Hypothalamus (tissue), 51 donors: ENCODE results near the gene SPTLC2.

Experiments
- DNase-seq, 51 donors: peaks; one replicate each; lab custom pipeline; 2025; lab: John Stamatoyannopoulos, UW

The SPTLC2 gene

DNA sequence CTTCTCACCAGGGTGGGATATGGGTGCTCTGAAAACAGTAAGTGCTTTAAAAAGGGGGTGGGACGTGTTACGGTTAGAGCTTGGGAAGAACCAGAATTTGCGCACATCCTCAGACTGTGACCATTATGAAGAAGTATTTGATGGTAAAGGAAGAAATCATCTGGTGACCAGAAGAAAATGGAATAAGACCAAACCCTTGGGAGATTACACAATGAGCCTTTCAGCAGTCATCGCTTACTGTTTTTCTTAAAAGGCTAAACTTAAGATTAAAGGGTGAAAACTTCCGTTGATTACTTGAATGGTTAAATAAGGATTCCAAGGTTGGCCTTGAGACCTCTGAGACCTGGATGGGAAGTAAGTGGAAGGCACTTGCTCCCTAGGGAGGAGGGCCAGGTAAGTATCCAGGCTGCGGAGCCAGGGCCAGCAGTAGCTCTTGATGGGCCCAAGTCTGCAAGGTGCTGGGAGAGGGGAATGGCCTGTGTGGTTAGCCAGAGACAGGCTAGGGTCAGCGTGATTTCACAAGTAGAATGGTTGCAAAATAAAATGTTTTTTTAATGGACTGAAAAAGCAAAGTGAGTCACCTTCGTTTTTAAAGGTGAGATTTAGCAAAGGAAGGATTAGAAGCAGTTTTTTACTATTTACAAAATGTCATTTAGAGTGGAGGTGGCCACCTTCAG lies 104.8 kb downstream of the SPTLC2 start:
- no peak for DNase-seq

DNA sequence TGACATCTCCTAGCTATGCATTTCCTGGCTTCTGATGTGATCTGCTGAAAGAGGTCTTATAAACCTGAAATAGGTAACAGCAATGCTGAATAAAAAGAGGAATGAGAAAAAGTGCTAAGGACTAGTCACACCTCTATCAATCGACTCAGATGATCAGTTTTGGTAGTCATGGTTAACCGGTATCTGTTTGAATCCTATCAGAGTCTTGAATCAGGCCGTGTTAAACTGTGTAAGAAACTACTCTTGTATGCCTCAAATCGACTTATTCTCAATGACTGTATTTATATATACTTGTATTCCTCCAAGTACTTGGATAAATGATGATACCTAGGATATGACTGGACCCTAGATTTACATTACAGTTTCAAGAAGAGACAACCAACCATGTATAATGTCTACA lies 107.1 kb downstream of the SPTLC2 start:
- no peak for DNase-seq

DNA sequence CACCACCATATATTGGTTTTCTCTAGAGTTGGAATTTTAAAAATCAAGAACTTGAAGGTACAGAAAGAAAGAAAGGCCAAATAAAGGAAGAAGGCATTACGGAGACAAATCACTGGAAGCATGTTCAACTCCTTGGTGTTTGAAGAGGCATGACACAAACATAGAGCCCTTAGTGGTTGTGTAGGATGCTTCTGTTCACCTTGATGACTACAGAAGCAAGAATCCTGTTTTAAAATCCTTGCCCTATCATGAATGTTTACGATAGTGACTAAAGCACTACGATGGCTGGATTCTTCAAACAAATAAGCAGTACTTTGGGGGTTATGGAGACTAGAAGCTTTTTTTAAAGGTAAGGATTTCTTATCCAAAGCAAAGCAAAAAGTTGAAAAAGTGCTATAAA lies 107.6 kb downstream of the SPTLC2 start:
- no peak for DNase-seq

DNA sequence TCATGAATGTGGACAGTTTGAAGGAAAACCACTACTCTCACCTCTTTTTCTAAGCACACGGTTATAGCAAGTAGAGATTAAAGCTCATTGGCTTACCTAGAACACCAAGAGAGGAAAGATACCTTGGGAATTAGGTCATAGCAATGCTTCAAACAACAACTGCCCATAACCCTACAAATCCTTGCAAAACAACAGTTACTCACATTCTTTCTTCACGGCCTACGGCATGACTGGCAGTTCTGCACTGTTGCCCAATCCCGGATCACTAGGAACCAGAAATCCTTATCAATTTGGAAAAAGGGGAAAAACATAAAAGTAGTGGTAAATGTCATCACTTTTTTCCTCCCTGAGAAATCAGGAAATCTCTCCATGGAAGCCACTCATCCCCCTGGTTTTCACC lies 108.2 kb downstream of the SPTLC2 start:
- no peak for DNase-seq

DNA sequence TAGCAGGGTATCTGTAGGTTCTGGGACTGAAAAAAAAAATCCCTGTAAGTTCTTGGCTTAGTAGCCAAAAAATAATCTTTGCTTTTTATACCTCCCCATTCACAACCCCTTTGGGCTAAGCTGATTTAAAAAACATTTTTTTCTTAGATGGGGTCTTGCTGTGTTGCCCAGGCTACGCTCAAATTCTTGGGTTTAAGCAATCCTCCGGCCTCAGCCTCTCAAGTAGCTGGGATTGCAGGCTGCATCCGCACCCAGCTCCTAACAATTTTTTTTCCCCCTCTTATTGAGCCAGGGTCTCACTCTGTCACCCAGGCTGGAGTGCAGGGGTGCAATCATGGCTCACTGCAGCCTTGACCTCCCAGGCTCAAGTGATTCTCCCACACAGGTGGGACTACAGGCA lies 108.7 kb downstream of the SPTLC2 start:
- DNase-seq, result no peak

DNA sequence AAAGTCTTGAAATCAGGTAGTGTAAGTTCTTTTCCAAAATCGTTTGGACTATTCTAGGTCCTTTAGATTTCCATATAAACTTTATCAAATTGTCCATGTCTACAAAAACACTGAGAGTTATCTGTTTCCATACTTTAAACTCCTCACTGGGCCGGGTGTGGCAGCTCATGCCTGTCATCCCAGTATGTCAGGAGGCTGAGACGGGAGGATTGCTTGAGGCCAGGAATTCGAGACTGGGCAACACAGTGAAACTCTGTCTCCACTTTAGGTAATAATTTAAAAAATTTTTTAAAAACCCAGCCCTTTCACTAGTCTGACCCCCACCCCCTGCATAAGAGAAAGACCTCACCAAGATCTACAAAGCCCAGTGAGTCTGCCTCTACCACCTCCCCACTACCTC lies 111.4 kb downstream of the SPTLC2 start:
- no peak for DNase-seq

DNA sequence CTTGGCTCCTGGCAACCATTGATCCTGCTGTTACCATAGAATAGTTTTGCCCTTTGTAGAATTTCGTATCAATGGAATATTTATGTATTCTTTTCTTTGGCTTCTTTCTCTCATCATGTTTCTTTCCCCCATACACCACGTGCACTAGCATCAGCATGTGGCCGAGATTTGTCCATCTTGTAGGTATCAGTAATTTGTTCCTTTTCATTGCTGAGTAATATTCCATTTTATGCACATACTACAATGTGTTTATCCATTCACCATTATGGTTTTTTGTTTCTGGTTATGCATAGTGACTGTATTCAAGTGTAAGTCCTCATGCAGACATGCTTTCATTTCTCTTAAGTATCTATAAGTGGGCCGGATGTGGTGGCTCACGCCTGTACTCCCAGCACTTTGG lies 113.3 kb downstream of the SPTLC2 start:
- no peak for DNase-seq

DNA sequence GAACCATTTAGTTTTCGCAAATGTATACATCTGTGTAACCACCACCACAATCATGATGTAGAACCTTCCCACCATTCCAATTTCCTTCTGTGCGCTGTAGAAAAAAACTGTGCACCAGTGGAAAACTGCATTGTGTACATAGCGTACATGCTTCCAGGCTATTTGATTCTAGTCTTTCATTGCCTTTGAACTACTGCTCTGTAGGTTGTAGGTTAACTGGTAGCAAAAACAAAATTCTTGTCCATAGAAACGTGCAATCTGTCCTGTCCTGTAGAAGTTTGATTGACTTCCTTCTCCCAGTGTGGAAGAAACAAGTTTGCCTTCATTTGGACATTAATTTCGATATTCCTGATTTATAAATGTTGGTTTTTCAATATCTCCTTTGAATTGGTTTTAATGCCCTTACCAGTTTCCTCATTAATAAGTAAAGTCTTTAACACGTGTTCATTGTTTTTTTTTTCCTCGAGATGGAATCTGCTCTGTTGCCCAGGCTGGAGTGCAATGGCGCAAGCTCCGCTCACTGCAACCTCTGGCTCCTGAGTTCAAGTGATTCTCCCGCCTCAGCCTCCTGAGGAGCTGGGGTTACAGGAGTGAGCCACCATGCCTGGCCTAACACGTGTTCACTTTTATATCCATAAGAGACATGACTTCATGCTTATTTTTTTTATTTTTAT lies 114.2 kb downstream of the SPTLC2 start:
- no peak for DNase-seq

DNA sequence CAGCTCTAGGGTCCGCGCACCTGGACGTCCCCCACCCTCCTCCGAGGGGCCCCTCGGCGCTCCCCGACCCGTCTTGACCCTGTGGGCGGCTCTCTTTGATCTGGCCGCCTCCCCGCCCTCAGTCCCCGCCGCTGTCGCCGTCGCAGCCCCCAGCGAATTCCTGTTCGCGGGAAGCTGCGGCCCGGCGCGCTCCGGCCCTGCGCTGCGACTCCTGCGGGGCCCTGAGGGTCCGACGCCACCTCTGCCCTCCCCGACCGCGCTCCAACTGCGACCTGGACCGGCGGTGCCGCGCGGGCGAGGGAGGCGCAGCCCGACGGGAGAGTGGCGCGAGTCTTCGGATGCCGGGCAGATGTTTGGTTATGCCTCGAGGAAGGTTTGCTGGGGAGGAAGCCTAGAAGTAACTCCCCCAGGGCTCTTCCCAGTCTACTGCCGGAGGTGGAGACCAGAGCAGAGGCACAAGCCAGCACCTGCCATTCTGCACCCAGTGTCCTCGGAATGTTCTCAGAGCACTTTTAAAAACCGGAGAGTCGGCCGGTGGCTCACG lies 117.4 kb downstream of the SPTLC2 start:
- DNase-seq, result no peak

DNA sequence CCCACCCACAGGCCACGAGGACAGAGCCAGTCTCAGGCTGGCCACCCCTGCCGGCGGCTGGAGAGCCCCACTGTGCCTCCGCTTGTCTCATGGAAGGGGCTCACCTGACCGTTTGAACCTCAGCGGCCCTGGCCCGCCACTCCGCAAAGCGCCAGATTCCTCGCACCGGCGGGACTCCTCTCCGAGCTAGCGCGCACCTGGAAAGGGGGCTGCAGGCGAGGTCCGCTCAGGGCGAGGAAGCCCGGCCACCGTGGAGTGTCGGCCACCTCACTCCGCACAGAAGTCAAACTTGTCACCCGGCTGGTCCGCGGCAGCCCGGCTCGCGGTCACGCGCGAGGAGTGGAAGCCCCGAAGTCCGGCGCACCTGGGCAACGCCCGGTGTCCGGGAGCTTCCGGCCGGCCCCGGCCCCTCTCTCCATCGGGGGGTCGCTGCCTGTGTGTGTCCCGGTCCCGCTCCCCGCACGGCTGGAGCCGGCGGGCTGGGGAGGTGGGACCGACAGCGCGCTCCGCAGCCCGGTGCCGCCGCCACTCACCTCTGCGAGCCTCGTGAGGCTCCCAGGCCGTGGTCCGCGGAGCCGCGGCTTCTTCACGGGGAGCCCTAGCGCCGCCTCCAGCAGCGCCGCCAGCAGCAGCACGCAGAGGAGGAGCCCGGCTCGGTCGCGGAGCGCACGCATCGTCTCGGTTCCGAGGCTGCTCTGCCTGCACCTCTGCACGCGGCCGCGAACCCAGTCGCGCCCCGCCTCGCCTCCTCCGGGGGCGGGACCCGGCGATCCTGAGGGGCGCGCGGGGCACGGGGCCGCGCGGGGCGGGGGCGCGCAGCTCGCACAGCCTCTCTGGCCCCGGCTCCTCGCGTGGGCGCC lies 118.1 kb downstream of the SPTLC2 start, which contains the start of gene ISM2:
Gene ISM2, minus strand, starts transcription at position 697 of the 860 bp plus-strand sequence. Its CDS starts 23 bp downstream, at position 674.
- peak in 9 of 51 donors; percentile 14 to 34 (median 21) for DNase-seq

DNA sequence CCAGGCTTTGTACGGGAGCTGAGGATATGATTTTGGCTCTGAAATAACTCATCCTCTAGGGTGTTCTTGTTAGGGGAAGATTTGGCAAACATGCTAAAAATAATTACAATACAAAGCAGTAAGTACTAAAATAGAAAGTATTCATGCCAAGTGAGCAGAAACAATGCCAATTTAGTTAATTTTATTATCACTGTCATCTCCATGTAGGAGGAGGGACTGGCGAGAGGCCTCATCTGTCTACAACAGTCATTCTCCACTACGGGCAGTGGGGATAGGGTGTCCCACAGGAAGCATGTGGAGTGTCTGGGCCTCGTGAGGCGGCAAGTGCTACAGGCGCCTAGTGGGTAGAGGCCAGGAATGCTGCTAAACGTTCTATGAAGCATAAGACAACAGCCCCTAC lies 121.1 kb downstream of the SPTLC2 start:
- peak in 2 of 51 donors; percentile 32 to 48 for DNase-seq

DNA sequence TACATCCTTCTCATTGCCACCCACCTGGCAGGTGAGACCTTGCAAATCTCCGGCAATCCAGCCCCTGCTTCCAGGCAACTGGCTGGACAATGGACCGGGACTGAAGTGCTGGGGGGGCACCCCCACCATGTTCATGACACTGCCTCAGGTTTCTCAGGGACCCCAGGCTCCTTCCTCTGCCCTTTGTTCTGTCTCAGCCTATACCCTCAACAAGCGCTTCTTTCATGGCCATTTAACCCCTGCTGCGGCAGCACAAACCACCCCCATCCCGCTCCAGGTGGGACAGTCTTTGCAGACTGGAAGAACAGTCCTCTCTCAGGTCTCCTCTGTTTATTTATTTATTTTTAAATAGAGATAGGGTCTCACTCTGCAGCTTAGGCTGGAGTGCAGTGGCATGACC lies 125.4 kb downstream of the SPTLC2 start:
- no peak for DNase-seq

DNA sequence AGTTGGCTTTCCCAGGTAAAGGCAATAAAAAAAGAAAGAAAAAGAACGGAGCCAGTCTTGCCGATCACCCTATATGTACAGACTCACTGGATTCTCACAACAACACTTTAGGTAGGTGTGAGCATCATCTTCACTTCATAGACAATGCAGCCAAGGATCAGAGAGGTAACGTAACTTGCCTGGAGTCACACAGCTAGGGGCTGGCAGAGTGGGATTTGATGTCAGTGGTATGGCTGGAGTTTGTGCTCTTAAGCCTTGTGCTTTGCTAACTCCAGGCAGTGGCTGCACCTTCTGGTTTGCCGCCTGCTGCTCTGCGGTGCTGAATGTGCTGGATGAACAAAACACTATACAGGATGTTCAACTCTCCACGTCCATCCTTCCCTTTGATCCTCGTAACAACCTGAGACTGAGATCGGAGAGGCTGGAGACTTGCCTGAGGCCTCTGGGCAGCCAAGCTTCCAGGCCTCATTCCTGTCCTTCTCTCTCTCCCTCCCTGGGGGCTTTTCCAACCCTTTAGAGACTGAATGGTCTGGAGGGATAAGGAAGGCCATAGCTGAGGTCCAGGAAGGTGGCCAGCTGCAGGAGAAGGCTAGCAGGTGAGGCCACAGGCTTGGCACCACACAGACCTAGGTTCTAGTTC lies 126.0 kb downstream of the SPTLC2 start:
- no peak for DNase-seq

DNA sequence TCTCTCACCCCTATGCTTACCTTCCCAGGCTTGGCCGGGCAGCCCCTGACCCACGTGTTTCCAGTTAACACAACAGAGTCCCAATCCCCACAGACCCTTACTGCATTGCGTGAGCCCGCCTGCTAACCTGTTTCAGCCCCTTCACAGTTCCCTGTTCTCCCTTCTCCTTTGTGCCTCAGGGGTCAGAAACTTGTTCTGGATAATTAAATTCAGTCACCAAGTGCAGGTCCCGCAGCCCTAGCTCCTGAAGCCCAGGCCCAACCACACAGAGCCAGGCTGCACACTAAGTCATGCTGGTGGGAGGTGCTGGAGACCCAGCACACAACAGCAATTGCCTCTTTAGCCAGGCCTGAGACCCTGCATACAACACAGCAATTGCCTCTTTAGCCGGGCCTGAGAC lies 127.4 kb downstream of the SPTLC2 start:
- DNase-seq, result no peak

DNA sequence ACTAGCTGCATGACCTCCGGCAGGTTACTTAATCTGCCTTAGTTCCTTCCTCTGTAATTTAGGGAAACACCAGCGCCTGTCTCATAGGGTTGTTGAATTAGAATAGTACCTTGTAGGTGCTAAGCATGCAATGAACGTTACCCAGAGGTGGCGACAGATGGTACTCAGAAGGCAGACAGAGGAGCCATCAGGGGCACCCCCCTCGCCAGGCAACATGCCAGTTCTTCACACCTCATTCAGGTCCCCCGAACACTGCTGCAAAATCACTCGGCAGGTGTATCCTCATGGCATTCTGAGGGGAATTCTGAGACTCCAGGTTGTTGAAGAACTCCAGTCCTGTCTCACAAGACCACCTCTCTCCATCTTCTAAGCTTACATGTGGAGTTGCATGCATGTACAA lies 127.9 kb downstream of the SPTLC2 start:
- DNase-seq, result no peak

DNA sequence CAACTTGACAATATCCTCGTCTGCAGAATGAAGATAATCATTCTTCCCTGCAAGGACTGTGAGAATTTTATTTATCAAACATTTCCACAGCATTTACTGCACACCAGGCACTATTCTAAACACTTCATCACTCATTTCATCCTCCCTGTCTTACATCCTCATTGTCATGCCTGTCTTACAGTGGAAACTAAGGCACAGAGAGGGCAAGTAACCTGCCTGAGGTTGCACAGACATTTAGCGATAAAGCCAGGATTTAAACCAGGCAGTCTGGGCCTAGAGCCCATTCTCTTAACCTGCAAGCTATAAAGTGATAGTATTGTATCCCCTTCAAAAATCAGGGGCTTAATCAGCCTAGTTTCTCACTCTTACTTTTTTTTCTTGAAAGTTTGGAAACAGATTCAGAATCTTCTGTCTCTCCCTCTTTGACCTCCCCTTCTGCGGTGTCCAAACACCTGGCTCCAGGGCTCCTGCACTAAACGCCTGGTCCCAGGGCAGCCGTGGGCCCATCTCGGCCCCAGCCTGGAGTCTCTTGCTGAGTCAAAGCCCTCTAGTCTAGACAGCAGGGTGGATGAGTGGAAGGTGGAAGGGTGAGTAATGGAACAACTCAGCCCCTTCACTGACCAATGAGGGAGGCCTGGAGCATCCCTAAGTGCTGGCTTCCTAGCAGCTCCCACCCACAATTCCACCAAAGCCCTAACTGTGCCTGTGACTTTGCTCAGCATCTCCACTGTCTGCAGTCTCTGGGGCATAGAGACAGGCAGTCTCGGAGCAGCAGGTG lies 130.3 kb downstream of the SPTLC2 start:
- DNase-seq, result peak in 1 of 51 donors; percentile 10

DNA sequence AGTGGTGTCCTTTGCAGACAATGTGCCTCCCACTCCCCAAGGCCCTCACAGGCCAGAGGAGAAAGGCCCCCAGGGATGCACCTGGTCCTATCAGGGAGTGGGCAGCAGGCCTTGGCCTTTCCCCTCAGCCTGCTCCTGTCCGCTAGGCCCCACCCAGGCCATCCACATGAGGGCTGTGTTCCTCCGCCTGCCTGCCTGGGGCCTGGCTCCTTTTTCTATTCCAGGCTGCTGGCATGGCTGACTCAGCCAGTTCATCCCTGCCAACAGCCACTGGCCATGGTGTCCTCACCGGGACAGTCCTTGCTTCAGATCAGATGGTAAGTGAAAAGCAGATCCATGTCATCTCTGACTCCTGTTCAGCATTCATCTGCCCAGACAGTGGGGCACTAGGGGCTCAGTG lies 131.2 kb downstream of the SPTLC2 start:
- DNase-seq, result no peak

DNA sequence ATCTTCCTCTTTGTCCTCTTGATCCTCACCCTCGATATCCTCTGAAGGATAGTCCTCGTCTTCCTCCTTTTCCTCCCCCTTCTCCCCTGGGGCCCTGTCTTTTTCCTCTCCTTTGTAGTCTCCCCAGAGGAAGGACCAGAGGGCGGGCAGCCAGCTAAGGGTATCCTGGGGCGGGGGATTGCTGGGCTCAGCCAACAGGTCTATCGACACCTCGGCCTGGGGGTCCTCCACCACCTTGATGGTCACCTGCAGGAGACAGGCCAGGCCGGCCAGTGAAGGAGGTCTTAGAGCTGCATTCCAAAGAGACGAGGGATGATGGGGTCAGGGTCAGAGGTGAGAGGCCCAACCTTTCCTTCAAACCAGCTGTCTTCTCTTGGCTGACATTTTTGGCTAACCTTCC lies 134.0 kb downstream of the SPTLC2 start:
- DNase-seq, result no peak

DNA sequence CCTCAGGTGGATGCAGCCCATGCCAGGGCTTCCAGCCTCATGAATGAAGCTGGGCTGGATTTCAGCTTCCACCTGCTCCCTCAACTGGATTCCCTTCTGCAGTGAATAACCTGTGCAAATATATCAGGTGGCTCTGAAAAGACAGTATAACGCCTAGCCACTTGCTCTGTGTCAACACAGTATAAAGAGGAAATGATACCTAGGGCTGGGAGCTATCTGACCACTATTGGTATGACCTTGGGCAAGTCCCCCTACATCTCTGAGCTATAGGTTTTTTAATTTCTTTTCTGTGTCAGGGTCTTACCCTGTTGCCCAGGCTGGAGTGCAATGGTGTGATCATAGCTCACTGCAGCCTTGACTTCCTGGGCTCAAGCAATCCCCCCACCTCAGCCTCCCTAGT lies 137.6 kb downstream of the SPTLC2 start:
- no peak for DNase-seq

DNA sequence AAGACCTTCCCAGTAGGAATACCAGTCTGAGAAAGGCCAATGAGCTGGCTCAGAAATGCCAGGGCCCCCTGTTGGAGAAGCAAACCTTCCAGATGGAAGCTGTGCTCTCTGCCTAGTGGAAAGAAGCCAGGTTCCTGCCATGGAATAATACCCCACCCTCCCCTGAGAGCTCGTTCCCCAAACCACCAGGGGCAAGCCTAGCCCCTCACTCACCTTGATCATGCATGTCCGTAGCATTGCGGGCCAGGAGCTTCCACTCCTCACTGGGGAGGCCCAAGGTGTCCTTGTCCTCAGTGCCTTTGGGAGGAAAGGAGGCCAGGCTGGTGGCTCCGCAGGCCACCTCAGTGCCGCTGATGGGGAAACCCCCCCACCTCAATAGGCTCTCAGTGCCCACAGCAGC lies 138.4 kb downstream of the SPTLC2 start:
- no peak for DNase-seq
